Panc1 (cell line): ENCODE measurements around the gene PRKAG2. TPM values are rescaled to one million over a fixed set of nuclear protein-coding genes. Genes with fewer than 3 reads are reported as not detected.

Experiments
- ATAC-seq: fragments of 200-7000 bp; cut with Tn5 transposase; 2 replicates; pipeline ENCODE4 v1.9.1; 2020; ENCODE audit warnings: mild to moderate bottlenecking, moderate library complexity
- BruUV-seq: library from RNA; stranded (reverse); fragments of 400-500 nt; replicated peaks from 2 replicates; lab custom pipeline; 2021; lab: Mats Ljungman, UMichigan
- CTCF ChIA-PET: fragments of 300-600 bp; sonication (Branson Sonifier 250); formaldehyde crosslinking; loops from one replicate; lab custom pipeline; 2022; ENCODE audit warnings: antibody characterized with exemption; lab: Charles Lee
- POLR2A ChIA-PET: fragments of 300-600 bp; sonication (Branson Sonifier 250); formaldehyde crosslinking; loops from one replicate; lab custom pipeline; 2022; ENCODE audit warnings: antibody characterized with exemption; lab: Charles Lee
- DNase-seq: peaks from one replicate; pipeline ENCODE4 v3.0.0-alpha.2; 2010; ENCODE audit warnings: low read depth, low spot score
- H3K27ac ChIP-seq: 2 replicates; pipeline ENCODE4 v1.5.1; 2011; ENCODE audit warnings: mild to moderate bottlenecking, low read length, inconsistent platforms
- H3K27me3 ChIP-seq: fragments of 200-500 bp; sonication (Bioruptor generic); 2 replicates; pipeline ENCODE4 v1.6.0; 2014; ENCODE audit warnings: low read length, inconsistent platforms; ENCODE audit not compliant: control insufficient read depth, insufficient read depth
- H3K36me3 ChIP-seq: fragments of 200-500 bp; sonication (Bioruptor generic); 2 replicates; pipeline ENCODE4 v1.5.1; 2014; ENCODE audit warnings: inconsistent platforms, mild to moderate bottlenecking, low read length, moderate library complexity; ENCODE audit not compliant: control insufficient read depth, insufficient read depth
- H3K4me1 ChIP-seq: 2 replicates; pipeline ENCODE4 v1.5.1; 2011; ENCODE audit warnings: inconsistent platforms, mild to moderate bottlenecking, low read length, moderate library complexity; ENCODE audit not compliant: control insufficient read depth, insufficient read depth
- H3K4me3 ChIP-seq, 2 experiments: 2 replicates each; pipeline ENCODE4 v1.5.1; 2011 to 2012; ENCODE audit warnings: low read depth in 2 of 2, low read length in 2 of 2, mild to moderate bottlenecking in 2 of 2, inconsistent platforms in 1 of 2, moderate library complexity in 1 of 2
- H3K9me3 ChIP-seq: fragments of 200-500 bp; sonication (Bioruptor generic); 2 replicates; pipeline ENCODE4 v1.5.1; 2014; ENCODE audit warnings: low read depth, mild to moderate bottlenecking, inconsistent platforms, low read length, moderate library complexity; ENCODE audit not compliant: control insufficient read depth, insufficient read depth
- POLR2AphosphoS5 ChIP-seq: IDR thresholded peaks from 2 replicates; pipeline ENCODE4 v1.6.1; 2012; ENCODE audit warnings: mild to moderate bottlenecking, low read depth, low read length, moderate library complexity
- SIN3A ChIP-seq: IDR thresholded peaks from 2 replicates; pipeline ENCODE4 v1.6.1; 2012; ENCODE audit warnings: low read depth, mild to moderate bottlenecking, low read length, moderate library complexity, borderline replicate concordance; ENCODE audit not compliant: insufficient read depth
- TCF7L2 ChIP-seq: IDR thresholded peaks from 2 replicates; pipeline ENCODE4 v1.6.1; 2011; ENCODE audit warnings: mild to moderate bottlenecking, low read depth, low read length, inconsistent platforms
- in situ Hi-C: cut with HindIII; loops from 2 replicates; pipeline ENCODE4 v1.10.0; 2016; ENCODE audit warnings: low sequenced_read_pairs, low pct_unique_long_range_greater_than_20kb
- intact Hi-C: fragments of 100-400 bp; cut with micrococcal nuclease; formaldehyde crosslinking; loops from one replicate; pipeline ENCODE4 v1.10.0; 2022; ENCODE audit not compliant: unreplicated experiment
- total RNA-seq: library from RNA; stranded (reverse); gene quantifications from one replicate; pipeline ENCODE4 v1.2.1, GENCODE V29; 2021; ENCODE audit not compliant: unreplicated experiment
- TF ChIP-seq, protein P1 (sequence below): fragments of 450-650 bp; IDR thresholded peaks from 2 replicates; pipeline ENCODE4 v1.5.1; 2017; ENCODE audit warnings: mild to moderate bottlenecking
- TF ChIP-seq, protein P2 (sequence below), 2 experiments: IDR thresholded peaks; 2 replicates each; pipeline ENCODE4 v1.6.1; 2011 to 2012; ENCODE audit warnings: low read depth in 2 of 2, control low read depth in 1 of 2, low read length in 1 of 2, mild to moderate bottlenecking in 1 of 2, moderate library complexity in 1 of 2; ENCODE audit not compliant: insufficient read depth in 1 of 2

PRKAG2 gene
- total RNA-seq, 1 experiment from 2014 or later = 71.6 TPM

DNA sequence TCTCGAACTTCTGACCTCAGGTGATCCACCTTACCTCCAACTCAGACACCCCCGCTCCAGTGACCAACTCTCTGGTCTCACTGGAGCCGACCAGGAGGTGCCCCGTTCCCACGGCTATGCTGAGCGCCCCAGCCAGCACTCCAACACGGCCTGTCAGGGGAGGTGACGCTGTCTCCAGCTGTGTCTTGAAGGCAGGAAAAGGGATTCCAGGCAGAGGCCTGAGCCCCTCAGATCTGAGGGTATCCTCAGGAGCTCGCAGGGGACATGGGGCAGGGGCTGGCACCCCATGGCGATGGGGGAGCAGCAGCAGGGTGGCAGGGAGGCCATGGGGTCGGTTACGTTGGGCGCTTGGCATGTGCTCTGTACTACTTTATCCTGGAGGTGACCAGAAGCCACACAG lies 262.9 kb downstream of the PRKAG2 start:
- CTCF ChIA-PET = no interaction called here
- intact Hi-C loops = no loop called here
- no peaks in the 10 kb centered on the region for H3K36me3 ChIP-seq
- no TSS peak for BruUV-seq
- POLR2A ChIA-PET = no interaction called here
- no peak overlapping the region; the same call in 1 of the 2 replicates for H3K27ac ChIP-seq
- peaks cover 14% of the 10 kb centered on the region; the same call in 1 of the 2 replicates for H3K4me1 ChIP-seq
- no peak overlapping the region for H3K4me3 ChIP-seq
- ATAC-seq (no peak), DNase-seq (no peak)
- no peaks in the 10 kb centered on the region for H3K9me3 ChIP-seq
- in situ Hi-C loops = no loop called here
- no peaks in the 10 kb centered on the region for H3K27me3 ChIP-seq
- TF ChIP-seq POLR2AphosphoS5 = no peak

DNA sequence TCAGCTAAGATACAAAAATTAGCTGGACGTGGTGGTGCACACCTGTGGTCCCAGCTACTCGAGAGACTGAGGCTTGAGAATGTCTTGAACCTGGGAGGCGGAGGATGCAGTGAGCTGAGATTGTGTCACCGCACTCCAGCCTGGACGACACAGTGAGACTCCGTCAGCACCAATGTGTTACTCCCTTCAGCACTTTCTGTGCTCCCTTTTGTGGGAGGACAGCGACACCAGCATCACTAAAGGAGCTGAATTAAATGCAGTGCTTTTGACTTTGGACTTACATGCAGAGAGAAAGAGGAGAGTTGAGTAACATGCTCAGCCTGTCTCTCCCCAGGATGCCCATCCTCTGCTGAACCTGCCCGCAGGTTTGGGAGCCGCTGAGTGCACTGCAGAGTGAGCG lies 265.0 kb downstream of the PRKAG2 start:
- ChIA-PET CTCF (no interaction called here), POLR2A (no interaction called here)
- H3K9me3 ChIP-seq = no peaks in the 10 kb centered on the region
- ATAC-seq (no peak), DNase-seq (no peak)
- H3K4me1 ChIP-seq = peaks cover 36% of the 10 kb centered on the region
- intact Hi-C loops = no loop called here
- in situ Hi-C loops = no loop called here
- TF ChIP-seq POLR2AphosphoS5 (no peak), SIN3A (no peak), TCF7L2 (no peak)
- TF ChIP-seq, protein P1, sequence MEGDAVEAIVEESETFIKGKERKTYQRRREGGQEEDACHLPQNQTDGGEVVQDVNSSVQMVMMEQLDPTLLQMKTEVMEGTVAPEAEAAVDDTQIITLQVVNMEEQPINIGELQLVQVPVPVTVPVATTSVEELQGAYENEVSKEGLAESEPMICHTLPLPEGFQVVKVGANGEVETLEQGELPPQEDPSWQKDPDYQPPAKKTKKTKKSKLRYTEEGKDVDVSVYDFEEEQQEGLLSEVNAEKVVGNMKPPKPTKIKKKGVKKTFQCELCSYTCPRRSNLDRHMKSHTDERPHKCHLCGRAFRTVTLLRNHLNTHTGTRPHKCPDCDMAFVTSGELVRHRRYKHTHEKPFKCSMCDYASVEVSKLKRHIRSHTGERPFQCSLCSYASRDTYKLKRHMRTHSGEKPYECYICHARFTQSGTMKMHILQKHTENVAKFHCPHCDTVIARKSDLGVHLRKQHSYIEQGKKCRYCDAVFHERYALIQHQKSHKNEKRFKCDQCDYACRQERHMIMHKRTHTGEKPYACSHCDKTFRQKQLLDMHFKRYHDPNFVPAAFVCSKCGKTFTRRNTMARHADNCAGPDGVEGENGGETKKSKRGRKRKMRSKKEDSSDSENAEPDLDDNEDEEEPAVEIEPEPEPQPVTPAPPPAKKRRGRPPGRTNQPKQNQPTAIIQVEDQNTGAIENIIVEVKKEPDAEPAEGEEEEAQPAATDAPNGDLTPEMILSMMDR = no peak
- TF ChIP-seq, protein P2, sequence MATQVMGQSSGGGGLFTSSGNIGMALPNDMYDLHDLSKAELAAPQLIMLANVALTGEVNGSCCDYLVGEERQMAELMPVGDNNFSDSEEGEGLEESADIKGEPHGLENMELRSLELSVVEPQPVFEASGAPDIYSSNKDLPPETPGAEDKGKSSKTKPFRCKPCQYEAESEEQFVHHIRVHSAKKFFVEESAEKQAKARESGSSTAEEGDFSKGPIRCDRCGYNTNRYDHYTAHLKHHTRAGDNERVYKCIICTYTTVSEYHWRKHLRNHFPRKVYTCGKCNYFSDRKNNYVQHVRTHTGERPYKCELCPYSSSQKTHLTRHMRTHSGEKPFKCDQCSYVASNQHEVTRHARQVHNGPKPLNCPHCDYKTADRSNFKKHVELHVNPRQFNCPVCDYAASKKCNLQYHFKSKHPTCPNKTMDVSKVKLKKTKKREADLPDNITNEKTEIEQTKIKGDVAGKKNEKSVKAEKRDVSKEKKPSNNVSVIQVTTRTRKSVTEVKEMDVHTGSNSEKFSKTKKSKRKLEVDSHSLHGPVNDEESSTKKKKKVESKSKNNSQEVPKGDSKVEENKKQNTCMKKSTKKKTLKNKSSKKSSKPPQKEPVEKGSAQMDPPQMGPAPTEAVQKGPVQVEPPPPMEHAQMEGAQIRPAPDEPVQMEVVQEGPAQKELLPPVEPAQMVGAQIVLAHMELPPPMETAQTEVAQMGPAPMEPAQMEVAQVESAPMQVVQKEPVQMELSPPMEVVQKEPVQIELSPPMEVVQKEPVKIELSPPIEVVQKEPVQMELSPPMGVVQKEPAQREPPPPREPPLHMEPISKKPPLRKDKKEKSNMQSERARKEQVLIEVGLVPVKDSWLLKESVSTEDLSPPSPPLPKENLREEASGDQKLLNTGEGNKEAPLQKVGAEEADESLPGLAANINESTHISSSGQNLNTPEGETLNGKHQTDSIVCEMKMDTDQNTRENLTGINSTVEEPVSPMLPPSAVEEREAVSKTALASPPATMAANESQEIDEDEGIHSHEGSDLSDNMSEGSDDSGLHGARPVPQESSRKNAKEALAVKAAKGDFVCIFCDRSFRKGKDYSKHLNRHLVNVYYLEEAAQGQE (IDR thresholded peaks at IDR 0.05; ENCODE audit: insufficient read depth in 1 of 2, low read depth in 2 of 2, low read length in 1 of 2) = no peak
- H3K27me3 ChIP-seq = no peaks in the 10 kb centered on the region
- H3K27ac ChIP-seq = no peak overlapping the region
- no peak overlapping the region for H3K4me3 ChIP-seq
- BruUV-seq = no TSS peak
- H3K36me3 ChIP-seq = no peaks in the 10 kb centered on the region

DNA sequence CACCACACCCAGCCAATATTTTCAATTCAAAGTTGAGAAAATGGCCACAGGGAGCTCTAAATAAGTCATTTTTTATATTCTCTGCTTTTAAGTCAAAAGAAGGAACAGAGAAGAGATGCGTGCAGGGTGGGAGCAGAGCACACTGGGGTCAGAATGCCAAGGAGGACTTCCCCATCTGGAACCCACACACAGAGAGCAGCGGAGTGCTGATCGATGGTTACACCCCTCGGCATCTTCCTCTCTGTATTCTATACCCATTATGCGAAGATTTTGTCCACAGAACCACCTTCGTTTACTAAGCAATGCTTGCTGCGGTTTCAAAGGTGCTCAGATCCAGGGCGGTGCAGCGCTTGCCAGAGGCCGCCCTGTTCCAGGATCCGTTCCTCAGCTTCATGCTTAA lies 265.9 kb downstream of the PRKAG2 start:
- ATAC-seq (no peak), DNase-seq (no peak)
- Histone ChIP-seq H3K36me3 (no peaks in the 10 kb centered on the region), H3K27ac (no peak overlapping the region; the same call in 1 of the 2 replicates), H3K4me3 (no peak overlapping the region), H3K4me1 (peaks cover 39% of the 10 kb centered on the region), H3K9me3 (no peaks in the 10 kb centered on the region), H3K27me3 (no peaks in the 10 kb centered on the region)
- CTCF ChIA-PET = no interaction called here
- TF ChIP-seq, protein P1 = no peak
- TF ChIP-seq, protein P2 (IDR thresholded peaks at IDR 0.05; ENCODE audit: insufficient read depth in 1 of 2, low read depth in 2 of 2, low read length in 1 of 2) = no peak
- TF ChIP-seq SIN3A = no peak
- no peak for TF ChIP-seq TCF7L2
- TF ChIP-seq POLR2AphosphoS5 = no peak
- no TSS peak for BruUV-seq
- intact Hi-C loops = no loop called here
- POLR2A ChIA-PET = no interaction called here
- in situ Hi-C loops = no loop called here
